Stimulated activated CD4-positive, alpha-beta T cell treated with anti-CD3 and anti-CD28 coated beads, Interleukin-1b, Interleukin-23, amount 100 ng/mL, for 1 hour (primary cell): ENCODE measurements around the gene BLTP3A.

Source experiments
- DNase-seq, 2 donors: peaks; one replicate each; pipeline ENCODE4 v3.0.0-alpha.2; 2020; ENCODE audit warnings: low read depth in 2 of 2

BLTP3A gene

GRCh38 chr6:34829137-34829536, 37.3 kb downstream of the BLTP3A start:
- no peak for DNase-seq

- DNase-seq = no peak
Measured at GRCh38 chr6:34832942-34833341, 41.1 kb downstream of the BLTP3A start.

GRCh38 chr6:34834789-34835518, 43.1 kb downstream of the BLTP3A start:
- no peak for DNase-seq

GRCh38 chr6:34836008-34836407, 44.1 kb downstream of the BLTP3A start:
- DNase-seq = no peak

- DNase-seq = no peak
Measured at GRCh38 chr6:34836451-34836850, 44.6 kb downstream of the BLTP3A start.

- no peak for DNase-seq
Measured at GRCh38 chr6:34837528-34837927, 45.6 kb downstream of the BLTP3A start.

- no peak for DNase-seq
Measured at GRCh38 chr6:34839666-34840352, 47.9 kb downstream of the BLTP3A start.
